K562 (cell line): Measurements from ENCODE around the gene BACE2. TPM values are rescaled to one million over a fixed set of nuclear protein-coding genes. Genes with fewer than 3 reads are reported as not detected.

ENCODE experiments used
- ATAC-seq: fragments of 200-7000 bp; cut with Tn5 transposase; 3 replicates; pipeline ENCODE4 v1.9.1; 2020; ENCODE audit warnings: moderate library complexity
- BruUV-seq: library from RNA; stranded (reverse); fragments of 400-500 nt; replicated peaks from 2 replicates; lab custom pipeline; 2021; lab: Mats Ljungman, UMichigan
- CTCF ChIA-PET: fragments of 300-600 bp; formaldehyde crosslinking; extraction: SDS; loops from one replicate; lab custom pipeline; 2021; ENCODE audit warnings: low intra/inter-chr PET ratio; lab: Yijun Ruan, JAX
- POLR2A ChIA-PET: fragments of 300-600, 350-650 bp; sonication (Branson Sonifier 250); formaldehyde crosslinking; extraction: SDS; loops from one replicate; lab custom pipeline; 2021; ENCODE audit warnings: antibody characterized with exemption, inconsistent platforms; lab: Yijun Ruan, JAX
- DNase-seq, 4 experiments: peaks; one replicate each; pipeline versions ENCODE4 v3.0.0 to v3.0.0-alpha.2; 2011 to 2018; ENCODE audit warnings: low spot score in 3 of 4, mixed read lengths in 3 of 4; ENCODE audit errors: extremely low read depth in 1 of 4
- FAIRE-seq: peaks from 2 replicates; lab custom pipeline; 2011; peaks lifted over from hg19 to GRCh38; lab: Jason Lieb, UNC
- H2AFZ ChIP-seq: 2 replicates; pipeline ENCODE4 v1.6.0; 2011; ENCODE audit warnings: low read depth, low read length, control low read depth, inconsistent platforms
- H3K27ac ChIP-seq: fragments of 200-600 bp; 3 replicates; pipeline ENCODE4 v1.8.0; 2011; ENCODE audit warnings: low read depth, mild to moderate bottlenecking, control low read depth, inconsistent platforms, low read length, moderate library complexity, mixed read lengths; ENCODE audit errors: extremely low read depth
- H3K27me3 ChIP-seq, 2 experiments: fragments of 300-600 bp in 1 of 2; 2 replicates in 1 of 2; 3 replicates in 1 of 2; pipeline versions ENCODE4 v1.6.0 to v1.8.0; 2011; ENCODE audit warnings: inconsistent platforms in 2 of 2, low read length in 2 of 2, mild to moderate bottlenecking in 1 of 2, mixed read lengths in 1 of 2, moderate library complexity in 1 of 2; ENCODE audit not compliant: control insufficient read depth in 2 of 2, insufficient read depth in 2 of 2
- H3K36me3 ChIP-seq: fragments of 300-600 bp; 3 replicates; pipeline ENCODE4 v1.8.0; 2011; ENCODE audit warnings: mild to moderate bottlenecking, low read length, inconsistent platforms; ENCODE audit not compliant: control insufficient read depth, insufficient read depth
- H3K4me1 ChIP-seq, 2 experiments: fragments of 200-600 bp in 1 of 2; replicated peaks in 1 of 2; 2 replicates in 1 of 2; 3 replicates in 1 of 2; pipeline versions ENCODE4 v1.5.1 to v1.8.0; 2011; ENCODE audit warnings: inconsistent platforms in 2 of 2, low read length in 2 of 2, mild to moderate bottlenecking in 1 of 2, mixed read lengths in 1 of 2, moderate library complexity in 1 of 2; ENCODE audit not compliant: control insufficient read depth in 2 of 2, insufficient read depth in 2 of 2
- H3K4me2 ChIP-seq: 2 replicates; pipeline ENCODE4 v1.6.1; 2011; ENCODE audit warnings: low read length, control low read depth, inconsistent platforms, mixed read lengths; ENCODE audit not compliant: insufficient read depth
- H3K4me3 ChIP-seq: fragments of 200-600 bp; sonication (generic), shearing (Covaris generic); 2 replicates; pipeline ENCODE4 v1.5.1; 2016; ENCODE audit warnings: control low read depth, inconsistent platforms
- H3K79me2 ChIP-seq: fragments of 200-600 bp; 3 replicates; pipeline ENCODE4 v1.8.0; 2011; ENCODE audit warnings: low read length, inconsistent platforms; ENCODE audit not compliant: control insufficient read depth, insufficient read depth
- H3K9ac ChIP-seq, 2 experiments: 2 replicates each; pipeline versions ENCODE4 v1.6.0 to v1.6.1; 2011; ENCODE audit warnings: low read depth in 2 of 2, low read length in 2 of 2, control low read depth in 1 of 2, inconsistent platforms in 1 of 2, mild to moderate bottlenecking in 1 of 2, mixed read lengths in 1 of 2; ENCODE audit not compliant: insufficient read depth in 1 of 2
- H3K9me1 ChIP-seq: one replicate; pipeline ENCODE4 v1.6.0; 2011; ENCODE audit warnings: inconsistent platforms, mild to moderate bottlenecking, low read length, moderate library complexity; ENCODE audit not compliant: control insufficient read depth, insufficient read depth
- H3K9me3 ChIP-seq: replicated peaks from 2 replicates; pipeline ENCODE4 v1.5.1; 2011; ENCODE audit warnings: low read depth, low read length, inconsistent platforms; ENCODE audit not compliant: control insufficient read depth, insufficient read depth
- H4K20me1 ChIP-seq: replicated peaks from 2 replicates; pipeline ENCODE4 v1.6.1; 2011; ENCODE audit warnings: low read length, inconsistent platforms, mixed read lengths; ENCODE audit not compliant: control insufficient read depth, insufficient read depth
- BHLHE40 ChIP-seq: IDR thresholded peaks from 2 replicates; pipeline ENCODE4 v1.6.1; 2011; ENCODE audit warnings: low read length, improper control_type of control experiment
- BRF2 ChIP-seq: IDR thresholded peaks from 3 replicates; pipeline ENCODE4 v1.6.1; 2011; ENCODE audit warnings: borderline replicate concordance, mild to moderate bottlenecking; ENCODE audit not compliant: insufficient read length, insufficient read depth
- CBFA2T3 ChIP-seq: fragments of 450-650 bp; IDR thresholded peaks from 2 replicates; pipeline ENCODE4 v1.6.1; 2017
- COPS2 ChIP-seq: fragments of 450-650 bp; conservative IDR thresholded peaks from 2 replicates; pipeline ENCODE4 v1.6.1; 2016; ENCODE audit warnings: mild to moderate bottlenecking, moderate library complexity
- JUN ChIP-seq, 2 experiments: sonication (generic) in 1 of 2; formaldehyde crosslinking in 1 of 2; IDR thresholded peaks; 2 replicates each; pipeline versions ENCODE4 v1.6.1 to v1.8.0; 2012 to 2022; ENCODE audit warnings: borderline replicate concordance in 2 of 2, mild to moderate bottlenecking in 2 of 2, improper control_type of control experiment in 1 of 2, low read depth in 1 of 2, low read length in 1 of 2, missing genetic modification reagents in 1 of 2
- KAT7 ChIP-seq: sonication (generic); formaldehyde crosslinking; IDR thresholded peaks from 2 replicates; pipeline ENCODE4 v1.8.0; 2022; ENCODE audit warnings: missing genetic modification reagents, mild to moderate bottlenecking, borderline replicate concordance
- MBD2 ChIP-seq: sonication (generic); IDR thresholded peaks from 2 replicates; pipeline ENCODE4 v1.6.1; 2016; ENCODE audit warnings: low read depth, borderline replicate concordance
- MECOM ChIP-seq: fragments of 250-450 bp; sonication (Bioruptor Pico); IDR thresholded peaks from 2 replicates; pipeline ENCODE4 v1.8.0; 2022; ENCODE audit warnings: inconsistent platforms
- MTA2 ChIP-seq: fragments of 450-650 bp; IDR thresholded peaks from 2 replicates; pipeline ENCODE4 v1.6.1; 2016; ENCODE audit warnings: low read depth
- PCBP2 ChIP-seq: fragments of 200-400 bp; formaldehyde crosslinking; IDR thresholded peaks from 2 replicates; pipeline ENCODE4 v1.6.1; 2018; ENCODE audit warnings: low read length, low read depth, mild to moderate bottlenecking, moderate library complexity; ENCODE audit not compliant: poor library complexity, severe bottlenecking
- RBM39 ChIP-seq: fragments of 200-400 bp; formaldehyde crosslinking; optimal IDR thresholded peaks from 2 replicates; pipeline ENCODE3; 2018; ENCODE audit warnings: low read depth, low read length
- SMAD3 ChIP-seq: fragments of 450-650 bp; formaldehyde crosslinking; conservative IDR thresholded peaks from 2 replicates; pipeline ENCODE4 v1.4.0; 2020; ENCODE audit warnings: mild to moderate bottlenecking
- THAP12 ChIP-seq: fragments of 250-450 bp; sonication (Bioruptor Pico); IDR thresholded peaks from 2 replicates; pipeline ENCODE4 v1.9.0; 2021; ENCODE audit warnings: mild to moderate bottlenecking, inconsistent platforms
- ZNF507 ChIP-seq: conservative IDR thresholded peaks from 2 replicates; pipeline ENCODE4 v1.6.1; 2017; ENCODE audit warnings: missing genetic modification characterization, missing compliant biosample characterization
- WGBS: fragments of 100-300 bp; shearing (Covaris generic); methylation state at CpG from one replicate; pipeline ENCODE4 v1.1.6; 2016; ENCODE audit warnings: low coverage, mixed read lengths; ENCODE audit not compliant: insufficient coverage; ENCODE audit errors: missing lambda C conversion rate; 5-methylcytosine and 5-hydroxymethylcytosine counted together
- in situ Hi-C: fragments of 300-500 bp; cut with MboI; formaldehyde crosslinking; loops from 4 replicates; pipeline ENCODE4 v1.15.0; 2018; ENCODE audit warnings: inconsistent platforms, mixed read lengths
- intact Hi-C: fragments of 100-400 bp; cut with micrococcal nuclease; formaldehyde crosslinking; loops from 2 replicates; pipeline ENCODE4 v1.14.2; 2022
- polyA plus RNA-seq, 8 experiments: library from polyadenylated mRNA; depleted of rRNA in 4 of 8; stranded (reverse) in 5 of 8; unstranded in 3 of 8; fragments of >200 nt; fragmentation: Nextera tagmentation in 2 of 8; fragmentation: Illumina TruSeq in 1 of 8; extraction: Ambion mirVana in 2 of 8; extraction: Trizol in 1 of 8; gene quantifications; 2 replicates each; pipeline versions ENCODE4 v1.2.1 to v1.2.3, GENCODE V29; 2011 to 2014; ENCODE audit warnings: inconsistent platforms in 1 of 8, missing spikeins in 1 of 8
- total RNA-seq, 7 experiments: library from RNA; depleted of rRNA in 6 of 7; stranded (reverse); fragments of >200 nt in 6 of 7; fragmentation: Illumina TruSeq in 2 of 7; extraction: Trizol in 2 of 7; gene quantifications; 2 replicates each; pipeline versions ENCODE4 v1.2.1 to v1.2.3, GENCODE V29; 2011 to 2021; ENCODE audit warnings: low replicate concordance in 1 of 7

Gene BACE2
- total and polyA plus RNA-seq, 9 of the 15 experiments (the other 6 are each of a cell fraction or from before 2014, with no cell fraction given), result 0.05 to 0.24 (median 0.15) TPM; not detected in 2

GRCh38 chr21:41128981-41129380, 39.0 kb upstream of the BACE2 start:
- DNase-seq, result no peak
- H2AFZ ChIP-seq, result no peak overlapping the region
- H4K20me1 ChIP-seq, result peaks cover 3% of the 10 kb centered on the region; the same call in 1 of the 2 replicates
- in situ Hi-C loops, result no loop called here
- H3K9ac ChIP-seq, result no peak overlapping the region
- intact Hi-C loops, result loop anchor here (10.0 kb wide), 1 partner anchor 326 kb away; no protein-coding TSS in a partner anchor
- H3K9me3 ChIP-seq, result no peaks in the 10 kb centered on the region
- BruUV-seq, result no TSS peak
- no peak for ATAC-seq
- no peaks in the 10 kb centered on the region for H3K79me2 ChIP-seq
- H3K4me3 ChIP-seq, result no peak overlapping the region
- ChIA-PET CTCF (no interaction called here), POLR2A (no interaction called here)
- no peaks in the 10 kb centered on the region for H3K9me1 ChIP-seq
- no peak overlapping the region for H3K4me2 ChIP-seq
- no peak for FAIRE-seq
- H3K4me1 ChIP-seq, result no peaks in the 10 kb centered on the region
- H3K27ac ChIP-seq, result no peak overlapping the region
- no peaks in the 10 kb centered on the region for H3K36me3 ChIP-seq
- TF ChIP-seq RBM39 (no peak), CBFA2T3 (no peak), MTA2 (no peak), MBD2 (no peak), JUN (IDR thresholded peaks at IDR 0.05; ENCODE audit: borderline replicate concordance, low read depth, low read length) (no peak), JUN (CRISPR knock-in tag; IDR thresholded peaks at IDR 0.05; ENCODE audit: borderline replicate concordance) (no peak)
- H3K27me3 ChIP-seq, result peaks cover 3 to 5% of the 10 kb centered on the region in 2 experiments; a peak in 3 of 5 replicates

- no peaks in the 10 kb centered on the region for H3K4me1 ChIP-seq
- H3K9me1 ChIP-seq, result no peaks in the 10 kb centered on the region
- BruUV-seq, result no TSS peak
- no peaks in the 10 kb centered on the region for H3K27me3 ChIP-seq
- H3K4me2 ChIP-seq, result no peak overlapping the region
- H3K9me3 ChIP-seq, result no peaks in the 10 kb centered on the region
- DNase-seq, result no peak
- no peak for ATAC-seq
- CTCF ChIA-PET, result no interaction called here
- no peak overlapping the region for H2AFZ ChIP-seq
- POLR2A ChIA-PET, result no interaction called here
- in situ Hi-C loops (no loop called here), intact Hi-C loops (no loop called here)
- H3K27ac ChIP-seq, result no peak overlapping the region
- H3K79me2 ChIP-seq, result no peaks in the 10 kb centered on the region
- no peaks in the 10 kb centered on the region for H3K36me3 ChIP-seq
- H4K20me1 ChIP-seq, result no peaks in the 10 kb centered on the region
- 2% methylated on average over 3 of the region's 3 CpGs for WGBS
- FAIRE-seq, result no peak
- H3K4me3 ChIP-seq, result no peak overlapping the region
- H3K9ac ChIP-seq, result no peak overlapping the region
- TF ChIP-seq COPS2 (no peak), KAT7 (CRISPR knock-in tag) (no peak), PCBP2 (no peak), MECOM (CRISPR knock-in tag) (no peak), SMAD3 (CRISPR knock-in tag) (no peak), BRF2 (no peak), THAP12 (CRISPR knock-in tag) (no peak), ZNF507 (no peak), BHLHE40 (no peak)
Measured at GRCh38 chr21:41130883-41131282, 37.1 kb upstream of the BACE2 start.
